SH-SY5Y (cell line): Measurements from ENCODE around the gene PTPN14.

Experiments used
- GATA2 ChIP-seq: IDR thresholded peaks from 2 replicates; pipeline ENCODE4 v1.6.1; 2011; ENCODE audit warnings: mild to moderate bottlenecking, low read depth, low read length
- GATA3 ChIP-seq: IDR thresholded peaks from 2 replicates; pipeline ENCODE4 v1.6.1; 2011; ENCODE audit warnings: low read depth, mild to moderate bottlenecking, low read length, moderate library complexity

DNA sequence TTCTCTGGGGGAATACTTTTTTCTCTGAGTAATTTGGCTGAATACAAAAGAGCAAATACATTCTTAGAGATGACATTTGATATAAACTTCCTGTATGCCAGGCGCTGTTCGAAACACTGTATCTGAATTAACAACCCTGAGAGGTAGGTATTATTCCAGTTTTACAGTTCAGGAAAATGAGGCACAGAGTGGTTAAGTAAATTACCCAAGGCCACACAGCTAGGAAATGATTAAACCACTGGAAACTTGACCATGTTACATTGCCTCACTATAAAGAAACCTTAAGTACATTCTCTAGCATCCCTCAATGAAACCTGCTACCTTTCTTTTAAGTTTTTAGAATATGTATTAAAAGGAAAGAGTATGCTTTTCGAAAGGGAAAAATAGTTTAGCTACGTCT lies 215.8 kb downstream of the PTPN14 start:
- TF ChIP-seq GATA2: no peak
- TF ChIP-seq GATA3: no peak
